SIG-M5 treated with dmso at 0.1 percent for 504 hours (cell line): ENCODE measurements around the gene FRS2.

ENCODE experiments used
- DNase-seq: peaks from one replicate; lab custom pipeline; 2025; ENCODE audit not compliant: unreplicated experiment; lab: John Stamatoyannopoulos, UW

Gene FRS2

GRCh38 chr12:69464428-69464827 lies 5.8 kb upstream of the FRS2 start:
- peak; percentile 82 for DNase-seq

GRCh38 chr12:69466867-69467266 lies 3.3 kb upstream of the FRS2 start:
- no peak for DNase-seq

- peak; percentile 65 for DNase-seq
Observed at GRCh38 chr12:69467366-69467765, 2.8 kb upstream of the FRS2 start.

- no peak for DNase-seq
Observed at GRCh38 chr12:69468237-69469026, 1.8 kb upstream of the FRS2 start.

- DNase-seq = no peak
Observed at GRCh38 chr12:69469854-69470188, 367 bp upstream of the FRS2 start.

GRCh38 chr12:69471076-69471430 lies 865 bp downstream of the FRS2 start:
- DNase-seq = no peak

GRCh38 chr12:69471667-69472385 lies 1.6 kb downstream of the FRS2 start:
- DNase-seq = no peak

GRCh38 chr12:69473262-69473661 lies 3.1 kb downstream of the FRS2 start:
- no peak for DNase-seq

- no peak for DNase-seq
Observed at GRCh38 chr12:69474456-69474855, 4.3 kb downstream of the FRS2 start.

GRCh38 chr12:69475237-69475975 lies 5.2 kb downstream of the FRS2 start:
- DNase-seq = no peak

GRCh38 chr12:69476276-69477017 lies 6.3 kb downstream of the FRS2 start:
- no peak for DNase-seq

- no peak for DNase-seq
Observed at GRCh38 chr12:69479675-69480074, 9.5 kb downstream of the FRS2 start.

- no peak for DNase-seq
Observed at GRCh38 chr12:69480698-69481097, 10.5 kb downstream of the FRS2 start.

- no peak for DNase-seq
Observed at GRCh38 chr12:69481133-69481532, 10.9 kb downstream of the FRS2 start.

- no peak for DNase-seq
Observed at GRCh38 chr12:69483700-69484099, 13.5 kb downstream of the FRS2 start.

- no peak for DNase-seq
Observed at GRCh38 chr12:69484428-69484827, 14.2 kb downstream of the FRS2 start.

GRCh38 chr12:69490920-69491643 lies 20.9 kb downstream of the FRS2 start:
- peak; percentile 16 for DNase-seq

GRCh38 chr12:69492739-69493138 lies 22.6 kb downstream of the FRS2 start:
- no peak for DNase-seq

GRCh38 chr12:69495071-69495470 lies 24.9 kb downstream of the FRS2 start:
- DNase-seq = no peak

GRCh38 chr12:69497308-69498026 lies 27.3 kb downstream of the FRS2 start:
- DNase-seq = no peak
